GM20000 (cell line): ENCODE measurements around the gene MOB3A.

ENCODE experiments used
- DNase-seq: peaks from one replicate; pipeline ENCODE4 v3.0.0; 2012; ENCODE audit warnings: low spot score
- CTCF ChIP-seq: IDR thresholded peaks from 2 replicates; pipeline ENCODE4 v1.5.1; 2012; ENCODE audit warnings: mild to moderate bottlenecking, control low read depth; ENCODE audit errors: extremely low read depth, missing control alignments

MOB3A gene

DNA sequence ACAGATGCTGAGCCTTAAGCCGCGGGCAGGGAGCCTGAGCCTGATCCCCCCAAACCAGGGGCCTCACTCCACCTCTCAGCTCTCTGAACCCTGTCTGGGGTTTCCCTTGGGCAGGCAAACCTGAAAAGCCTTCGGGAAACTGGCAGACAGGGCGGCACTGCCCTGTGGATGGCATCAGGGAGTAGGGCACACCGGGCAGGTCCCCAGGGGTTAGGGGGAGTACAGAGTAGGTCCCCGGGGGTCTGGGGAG lies 54.8 kb downstream of the MOB3A start:
- no peak for DNase-seq
- TF ChIP-seq CTCF: no peak

GRCh38 chr19:2040647-2041432 lies 55.3 kb downstream of the MOB3A start:
- DNase-seq: no peak
- no peak for TF ChIP-seq CTCF

- no peak for TF ChIP-seq CTCF
- no peak for DNase-seq
Measured at GRCh38 chr19:2039959-2040646, 56.0 kb downstream of the MOB3A start.

DNA sequence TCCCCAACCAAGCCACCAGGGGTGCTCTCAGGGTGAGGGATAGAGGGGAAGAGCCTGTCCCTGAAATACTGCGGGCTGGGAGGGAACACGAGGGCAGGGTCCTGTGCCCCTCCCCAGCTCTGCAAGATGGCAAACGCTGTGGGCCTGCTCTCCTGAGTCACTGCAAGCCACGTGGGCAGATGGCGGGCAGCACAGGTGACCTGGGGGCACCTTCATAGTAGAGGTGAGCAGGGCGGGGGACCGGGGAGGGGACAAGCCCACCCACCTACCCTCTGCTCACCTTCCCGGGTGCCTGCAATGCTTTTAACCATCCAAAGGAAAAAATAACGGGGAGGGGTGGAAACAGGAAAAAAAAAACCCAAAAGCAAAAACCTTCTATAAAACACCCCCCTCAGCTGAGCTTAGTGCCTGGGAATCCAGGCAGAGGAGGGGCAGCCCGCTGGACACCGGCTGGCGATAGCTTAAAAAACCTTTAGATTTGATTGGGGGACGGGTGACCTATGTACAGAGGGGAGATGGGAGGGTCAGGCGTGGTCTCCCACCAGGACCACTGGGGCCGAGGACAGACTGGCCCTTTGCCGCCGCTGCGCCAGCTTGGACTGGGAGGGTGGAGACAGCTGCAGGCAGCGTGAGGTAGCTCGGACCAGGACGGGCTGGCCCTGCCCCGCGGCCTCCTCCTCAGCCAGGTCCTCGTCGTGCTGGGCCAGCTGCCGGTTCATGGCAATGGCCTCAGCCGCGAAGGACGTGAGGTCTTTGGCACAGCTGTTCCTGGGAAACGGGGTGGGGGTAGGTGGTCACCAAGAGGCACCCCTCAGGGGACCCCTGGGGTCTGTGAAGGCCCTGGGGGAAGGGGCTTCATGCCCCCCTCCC lies 56.8 kb downstream of the MOB3A start:
- TF ChIP-seq CTCF: no peak
- no peak for DNase-seq

- no peak for DNase-seq
- no peak for TF ChIP-seq CTCF
Measured at GRCh38 chr19:2038284-2039088, 57.6 kb downstream of the MOB3A start.

DNA sequence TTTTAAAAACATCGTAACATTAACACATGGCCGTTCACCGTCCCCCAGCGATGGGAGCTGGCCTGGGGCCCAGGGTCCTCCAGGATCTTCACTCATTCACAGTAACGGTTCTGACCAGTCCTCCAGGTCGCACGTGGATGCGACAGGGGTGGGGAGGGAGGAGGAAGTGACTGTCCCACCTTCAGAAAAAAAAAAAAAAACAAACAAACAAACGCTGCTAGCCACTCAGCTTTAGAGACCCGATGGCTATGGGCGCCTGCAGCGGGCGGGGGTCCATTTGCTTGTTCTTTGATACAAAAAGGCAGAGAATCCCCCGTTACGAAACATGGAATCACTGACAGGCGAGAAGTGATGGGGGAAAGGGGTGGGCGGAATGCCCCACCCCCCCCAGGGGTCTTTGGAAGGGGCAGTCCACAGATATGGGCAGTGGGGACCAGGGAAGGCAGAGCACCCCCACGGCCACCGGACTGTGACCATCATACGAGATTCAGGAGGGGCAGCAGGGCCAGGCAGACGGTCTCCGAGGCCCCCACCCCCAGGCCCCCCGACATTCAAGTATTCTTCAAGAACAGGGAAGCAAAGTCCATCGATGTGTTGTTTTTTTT lies 58.4 kb downstream of the MOB3A start:
- TF ChIP-seq CTCF: no peak
- no peak for DNase-seq
